Superior temporal gyrus (tissue), 1 donor: ENCODE results near the gene MBD2.

Experiments
- DNase-seq: peaks from one replicate; pipeline ENCODE4 v3.0.0-alpha.2; 2016; ENCODE audit errors: extremely low spot score

Gene MBD2

GRCh38 chr18:54109131-54109683 lies 115.3 kb downstream of the MBD2 start:
- DNase-seq = no peak

GRCh38 chr18:54102123-54102522 lies 122.3 kb downstream of the MBD2 start:
- DNase-seq = no peak
